Ureter (tissue), 1 donor: ENCODE measurements around the gene NEGR1. TPM values are rescaled to one million over a fixed set of nuclear protein-coding genes. Genes with fewer than 3 reads are reported as not detected.
A peak's percentile ranks its signal among the peaks of the same experiment; 100 is the strongest.

Experiments used
- DNase-seq: peaks from one replicate; pipeline ENCODE4 v3.0.0-alpha.2; 2020; ENCODE audit warnings: low spot score
- total RNA-seq: library from RNA; stranded (reverse); gene quantifications from one replicate; pipeline ENCODE4 v1.2.4, GENCODE V29; 2023
- donor health status: DM: yes; HTN: yes; CAD: no.

NEGR1 gene
- total RNA-seq, 1 donor from 2014 or later = 10.0 TPM

DNA sequence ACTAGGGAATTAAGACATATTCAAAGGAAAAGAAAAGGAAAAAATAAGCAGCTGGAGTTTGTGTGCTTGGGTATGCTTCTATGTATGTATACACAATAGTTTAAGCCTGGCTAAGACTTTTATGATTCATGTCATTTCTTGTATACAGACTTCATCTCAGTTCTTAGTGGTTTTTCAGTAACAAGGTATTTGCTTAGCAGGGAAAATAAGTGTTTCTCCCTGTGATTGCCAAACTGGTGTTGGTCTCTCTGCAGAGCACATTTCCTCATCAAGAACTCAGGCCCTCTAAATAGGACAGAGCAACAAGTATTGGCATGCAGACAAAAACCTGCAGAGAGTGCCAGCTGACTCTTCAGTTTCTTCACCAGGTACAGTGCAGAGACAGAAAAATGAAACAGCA, 717.1 kb downstream of the NEGR1 start:
- no peak for DNase-seq

- DNase-seq = no peak
Observed at GRCh38 chr1:71562298-71562697, 720.0 kb downstream of the NEGR1 start.

- DNase-seq = no peak
Observed at GRCh38 chr1:71561729-71562128, 720.6 kb downstream of the NEGR1 start.

- DNase-seq = no peak
Observed at GRCh38 chr1:71561206-71561605, 721.1 kb downstream of the NEGR1 start.

- no peak for DNase-seq
Observed at GRCh38 chr1:71559880-71560279, 722.5 kb downstream of the NEGR1 start.

DNA sequence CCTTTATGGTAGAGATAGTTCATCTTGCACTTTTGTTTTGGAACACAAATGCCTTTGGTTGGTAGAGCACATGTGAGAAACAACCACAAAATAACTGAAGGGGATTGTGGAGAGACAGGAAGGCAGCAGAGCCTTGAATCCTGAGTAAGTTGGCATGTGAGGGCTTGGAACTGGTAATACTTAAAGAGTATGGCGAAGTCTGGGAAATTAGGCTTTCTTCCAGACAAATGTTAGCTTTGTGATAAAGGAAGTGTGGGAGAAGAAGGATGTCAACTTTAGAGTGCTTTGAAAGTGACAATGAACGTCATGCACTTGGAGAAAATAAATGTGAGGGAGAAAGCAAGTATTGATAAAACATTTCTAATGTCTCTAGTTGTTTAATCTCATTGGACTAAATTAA, 725.2 kb downstream of the NEGR1 start:
- DNase-seq = no peak

GRCh38 chr1:71548398-71548890, 733.9 kb downstream of the NEGR1 start:
- no peak for DNase-seq

DNA sequence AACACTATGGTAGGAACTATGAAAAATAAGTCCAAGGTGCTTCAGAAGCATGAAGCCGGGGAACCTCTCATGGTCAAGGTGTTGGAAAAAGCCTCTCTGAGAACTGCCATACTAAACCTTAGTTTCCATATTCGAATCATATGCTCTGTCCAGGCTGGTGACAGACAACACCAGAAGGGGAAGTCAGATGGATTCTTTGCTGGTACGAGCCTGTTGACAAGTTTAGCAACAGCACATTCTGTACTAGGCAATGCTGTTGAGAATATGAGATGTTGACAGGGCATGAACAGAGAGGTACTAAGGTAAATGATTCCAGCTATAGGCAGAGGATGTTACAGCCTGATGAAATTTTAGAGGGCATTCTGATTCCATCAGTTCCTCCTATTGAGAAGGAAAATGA, 740.2 kb downstream of the NEGR1 start:
- DNase-seq = no peak

DNA sequence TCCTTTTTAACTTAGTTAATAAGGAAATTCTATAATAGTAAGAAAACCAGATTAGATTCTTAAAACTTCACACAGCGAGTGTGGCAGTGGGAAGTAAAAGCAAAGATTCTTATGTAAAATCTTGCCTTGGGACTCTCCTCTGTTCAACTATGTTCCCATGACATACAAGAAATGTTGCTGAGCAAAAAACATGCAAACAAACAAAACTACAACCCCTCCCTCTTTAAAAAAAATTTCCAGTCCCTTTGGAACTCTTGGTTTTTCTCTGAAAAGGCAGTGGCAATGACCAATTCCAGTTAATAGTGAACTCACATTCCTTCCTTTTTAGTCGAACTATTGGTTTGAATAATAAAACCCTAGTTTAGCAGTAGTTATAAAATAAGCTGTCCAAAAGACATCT, 748.4 kb downstream of the NEGR1 start:
- DNase-seq = no peak

DNA sequence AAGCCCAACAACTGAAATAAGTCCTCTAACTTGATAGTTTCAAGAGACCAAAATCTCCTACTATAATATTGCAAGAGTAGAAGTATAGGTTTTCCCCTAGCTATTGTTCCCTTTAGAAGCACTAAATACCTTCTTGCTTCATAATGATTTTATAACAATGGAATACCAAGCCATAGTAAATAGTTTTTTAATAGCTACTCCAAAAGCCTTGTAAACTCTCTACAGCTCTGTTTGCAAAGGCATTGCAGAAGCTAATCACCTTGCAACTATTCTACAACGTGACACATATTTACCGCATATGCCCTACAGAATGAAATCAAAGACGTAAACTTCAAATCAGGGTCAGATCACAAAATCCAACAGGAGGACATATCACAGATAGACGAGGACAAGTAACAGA, 750.0 kb downstream of the NEGR1 start:
- no peak for DNase-seq

GRCh38 chr1:71526824-71527223, 755.5 kb downstream of the NEGR1 start:
- no peak for DNase-seq

DNA sequence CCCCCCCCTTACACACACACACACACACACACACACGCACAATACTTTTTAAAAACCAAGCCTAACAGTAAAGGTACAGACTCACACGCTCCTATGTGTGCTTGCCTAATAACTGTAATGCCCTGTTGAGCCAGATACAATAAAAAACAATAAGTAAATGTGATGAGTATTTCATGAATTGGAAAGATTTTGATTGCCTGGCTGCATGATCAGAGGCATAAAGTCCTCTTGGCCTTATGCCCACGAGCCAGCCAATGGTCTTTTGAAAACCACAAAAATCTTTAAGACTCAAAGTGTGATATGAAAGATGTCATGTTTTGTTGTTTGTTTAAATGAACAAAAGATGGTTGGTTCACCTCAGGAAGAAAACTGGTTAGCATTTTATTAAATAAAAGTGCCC, 759.6 kb downstream of the NEGR1 start:
- no peak for DNase-seq

DNA sequence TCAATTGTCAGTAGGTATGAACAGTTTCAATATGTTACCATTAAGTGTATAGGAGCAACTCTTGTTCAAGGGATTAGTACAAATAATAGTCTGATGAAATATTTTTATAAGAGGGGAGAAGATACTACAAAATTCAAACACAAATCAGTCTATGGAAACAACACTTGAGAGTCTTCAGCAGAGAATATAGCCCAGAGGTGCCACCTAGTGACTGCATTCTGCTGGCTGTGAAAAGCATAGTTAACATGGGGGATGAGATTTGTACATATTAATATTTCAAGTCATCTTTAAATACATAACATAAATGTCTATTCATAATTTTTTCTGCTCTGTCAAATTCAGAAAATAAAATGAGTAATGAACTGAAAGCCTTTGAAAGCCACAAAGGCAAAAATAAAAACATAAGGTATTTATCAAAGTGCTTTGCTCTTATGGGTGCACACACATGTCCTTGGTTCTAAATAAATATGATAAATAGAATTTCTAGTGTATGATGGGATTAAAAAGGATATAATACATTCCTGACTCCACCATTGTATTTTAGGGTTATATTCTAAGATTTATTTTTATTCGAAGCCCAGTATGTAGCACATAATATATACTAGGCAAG, 760.6 kb downstream of the NEGR1 start:
- DNase-seq = peak; percentile 43

- DNase-seq = no peak
Observed at GRCh38 chr1:71511505-71511904, 770.8 kb downstream of the NEGR1 start.

GRCh38 chr1:71510725-71511124, 771.6 kb downstream of the NEGR1 start:
- no peak for DNase-seq

GRCh38 chr1:71509051-71509595, 773.2 kb downstream of the NEGR1 start:
- no peak for DNase-seq

DNA sequence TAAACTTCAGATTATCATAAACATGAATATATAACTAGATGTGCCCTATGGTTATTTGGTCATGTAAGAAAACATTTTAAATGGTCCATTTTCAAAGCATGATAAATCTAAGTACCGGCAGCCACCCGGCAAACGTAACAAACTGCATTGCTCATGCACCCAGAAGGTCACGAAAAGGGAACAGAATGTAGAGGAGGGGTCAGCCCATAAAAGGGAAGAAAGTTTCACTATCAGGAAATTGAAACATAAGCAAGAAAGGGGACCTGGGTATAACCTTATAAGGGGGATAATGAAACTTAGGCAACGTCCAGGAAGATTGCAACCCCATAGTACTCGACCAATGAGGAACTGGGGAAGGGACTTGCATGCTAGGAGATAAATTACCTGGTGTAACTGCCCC, 780.3 kb downstream of the NEGR1 start:
- DNase-seq = no peak

DNA sequence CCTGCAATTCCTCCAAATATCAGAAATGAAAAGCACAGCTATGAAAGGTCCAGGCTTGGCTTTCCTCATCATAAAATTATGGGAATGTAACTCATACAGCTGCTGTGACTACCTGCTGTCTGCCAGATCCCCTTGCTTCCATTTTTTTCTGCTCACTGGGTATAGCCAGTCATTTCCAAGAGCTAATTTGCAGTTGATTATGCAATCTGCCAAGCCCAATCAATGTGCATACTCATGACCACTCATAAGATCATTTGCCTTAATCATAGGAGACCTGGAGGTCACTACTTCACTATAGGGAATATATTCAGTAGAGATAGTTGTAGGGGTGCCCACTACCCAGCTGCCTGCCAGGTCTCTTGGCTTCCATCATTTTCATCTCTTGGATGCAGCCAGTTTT, 783.8 kb downstream of the NEGR1 start:
- no peak for DNase-seq

DNA sequence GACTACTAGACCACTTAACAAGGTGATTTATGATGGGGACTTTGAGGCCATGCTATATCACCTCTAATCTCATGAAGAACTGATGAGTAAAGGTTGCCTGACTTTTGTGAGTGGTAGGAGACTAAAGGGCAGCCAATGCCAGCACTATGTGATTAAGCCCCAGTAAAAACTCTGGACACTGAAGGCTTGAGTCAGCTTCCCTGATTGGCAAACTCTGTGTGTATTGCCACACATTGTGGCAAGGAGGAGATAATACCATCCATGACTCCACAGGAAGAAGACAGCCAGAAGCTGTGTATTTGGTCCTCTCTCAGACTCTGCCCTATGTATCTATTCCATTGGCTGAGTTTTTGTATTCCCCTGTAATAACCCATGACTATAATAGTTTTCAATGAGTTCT, 788.2 kb downstream of the NEGR1 start:
- DNase-seq = no peak

DNA sequence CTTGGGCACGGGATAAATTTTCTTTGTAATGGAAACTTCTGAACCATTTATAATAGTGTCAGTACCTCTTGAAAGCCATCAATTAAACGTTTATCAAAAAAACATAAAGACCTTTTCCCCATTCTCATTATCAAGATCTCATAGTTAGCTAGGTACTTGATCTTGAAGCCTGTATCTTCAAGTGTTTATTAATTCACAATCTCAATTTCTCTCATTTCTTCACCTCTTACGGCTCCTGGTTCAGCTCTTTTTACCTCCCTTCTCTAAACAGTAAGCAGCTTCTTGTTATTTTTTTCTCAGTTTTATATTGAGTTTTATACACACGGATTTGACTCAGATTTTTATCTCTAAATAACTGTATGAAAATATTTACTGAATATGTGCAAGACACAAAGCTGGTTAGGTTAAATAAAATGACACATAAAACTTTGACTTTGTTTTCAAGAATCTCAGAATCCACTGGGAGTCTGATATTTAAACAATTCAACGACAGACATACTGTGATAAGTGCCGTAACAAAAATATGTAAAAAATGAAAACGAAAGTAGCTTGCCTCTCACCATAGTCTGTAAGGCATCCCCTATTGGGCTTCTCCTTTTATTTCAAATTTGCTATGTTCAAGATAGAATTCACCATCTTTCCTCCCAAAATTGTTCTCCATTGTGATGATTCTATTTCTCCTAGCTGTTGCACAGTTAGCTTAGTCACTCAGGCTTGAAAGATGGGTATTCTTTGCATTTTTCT, 789.9 kb downstream of the NEGR1 start:
- no peak for DNase-seq

GRCh38 chr1:71490432-71490831, 791.9 kb downstream of the NEGR1 start:
- no peak for DNase-seq

- no peak for DNase-seq
Observed at GRCh38 chr1:71488555-71489252, 793.6 kb downstream of the NEGR1 start.

GRCh38 chr1:71473331-71473730, 809.0 kb downstream of the NEGR1 start:
- DNase-seq = no peak
